Natural killer cell (primary cell): Measurements from ENCODE around the gene PLD1. TPM values are rescaled to one million over a fixed set of nuclear protein-coding genes. Genes with fewer than 3 reads are reported as not detected.

Experiments
- ATAC-seq, 3 donors: fragments of 150-1000 bp in 2 of 3; fragments of 200-7000 bp in 1 of 3; cut with Tn5 transposase; 1 replicate in 1 of 3; 2 replicates in 2 of 3; pipeline ENCODE4 v1.10.0; 2021; ENCODE audit warnings: mild to moderate bottlenecking in 2 of 3, moderate library complexity in 2 of 3
- DNase-seq, 2 donors: peaks; one replicate each; pipeline versions ENCODE4 v3.0.0 to v3.0.0-alpha.2; 2013 to 2021; ENCODE audit warnings: mixed read lengths in 1 of 2
- H3K27ac ChIP-seq: one replicate; pipeline ENCODE4 v1.5.1; 2013; ENCODE audit warnings: mild to moderate bottlenecking, low read length
- H3K27me3 ChIP-seq: one replicate; pipeline ENCODE4 v1.6.1; 2013; ENCODE audit warnings: low read length; ENCODE audit not compliant: control insufficient read depth, insufficient read depth
- H3K36me3 ChIP-seq: one replicate; pipeline ENCODE4 v1.6.1; 2013; ENCODE audit warnings: low read length; ENCODE audit not compliant: control insufficient read depth, insufficient read depth
- H3K4me1 ChIP-seq: one replicate; pipeline ENCODE4 v1.6.1; 2013; ENCODE audit warnings: low read length; ENCODE audit not compliant: control insufficient read depth, insufficient read depth
- H3K4me3 ChIP-seq: one replicate; pipeline ENCODE4 v1.5.1; 2013; ENCODE audit warnings: low read length
- H3K9me3 ChIP-seq: one replicate; pipeline ENCODE4 v1.6.1; 2013; ENCODE audit warnings: low read length; ENCODE audit not compliant: control insufficient read depth, insufficient read depth
- H3K27ac Mint-ChIP-seq, 2 donors: one replicate each; pipeline ENCODE4 v1.8.0; 2022; ENCODE audit warnings: mild to moderate bottlenecking in 2 of 2, mixed read lengths in 2 of 2, moderate library complexity in 1 of 2
- H3K27me3 Mint-ChIP-seq, 2 donors: one replicate each; pipeline ENCODE4 v1.8.0; 2022; ENCODE audit warnings: low read depth in 2 of 2, mixed read lengths in 2 of 2
- H3K36me3 Mint-ChIP-seq: one replicate; pipeline ENCODE4 v1.8.0; 2022; ENCODE audit warnings: mixed read lengths
- H3K4me1 Mint-ChIP-seq, 2 donors: one replicate each; pipeline ENCODE4 v1.8.0; 2022; ENCODE audit warnings: mixed read lengths in 2 of 2
- H3K4me3 Mint-ChIP-seq: one replicate; pipeline ENCODE4 v1.8.0; 2022; ENCODE audit warnings: mild to moderate bottlenecking, moderate library complexity, mixed read lengths
- H3K9me3 Mint-ChIP-seq, 2 donors: one replicate each; pipeline ENCODE4 v1.8.0; 2022; ENCODE audit warnings: mixed read lengths in 2 of 2
- CTCF ChIP-seq: fragments of 200-600 bp; IDR thresholded peaks from one replicate; pipeline ENCODE4 v1.8.0; 2022; ENCODE audit warnings: antibody characterized with exemption
- WGBS: methylation state at CpG from one replicate; pipeline ENCODE4 v1.1.7; 2013; ENCODE audit warnings: missing lambda C conversion rate; ENCODE audit not compliant: insufficient coverage; 5-methylcytosine and 5-hydroxymethylcytosine counted together
- intact Hi-C: fragments of 100-400 bp; cut with micrococcal nuclease; formaldehyde crosslinking; loops from one replicate; pipeline ENCODE4 v1.14.2; 2022
- total RNA-seq, 4 donors: library from RNA; stranded (reverse); fragments of 120-200 nt in 1 of 4; gene quantifications; one replicate each; pipeline versions ENCODE4 v1.2.3 to v1.2.4, GENCODE V29; 2013 to 2022

The PLD1 gene
- total RNA-seq, 3 donors from 2014 or later (not counting 1 experiment from before 2014, with no cell fraction given), result 13.2 to 26.3 (median 17.1) TPM

- ATAC-seq, result no peak
- Histone ChIP-seq H3K36me3 (no peaks in the 10 kb centered on the region), H3K27me3 (peaks cover 6% of the 10 kb centered on the region), H3K4me3 (no peak overlapping the region), H3K9me3 (no peaks in the 10 kb centered on the region), H3K27ac (no peak overlapping the region), H3K4me1 (no peaks in the 10 kb centered on the region)
- Mint-ChIP-seq H3K4me3 (no peak overlapping the region), H3K36me3 (no peaks in the 10 kb centered on the region), H3K27me3 (no peaks in the 10 kb centered on the region), H3K27ac (no peak overlapping the region), H3K4me1 (no peaks in the 10 kb centered on the region), H3K9me3 (no peaks in the 10 kb centered on the region)
- TF ChIP-seq CTCF, result no peak
- no peak for DNase-seq
- intact Hi-C loops, result no loop called here
- 94% methylated on average over 5 of the region's 5 CpGs for WGBS
Observed at GRCh38 chr3:171753025-171753472, 57.2 kb downstream of the PLD1 start.

- H3K9me3 ChIP-seq, result no peaks in the 10 kb centered on the region
- 92% methylated on average over 2 of the region's 2 CpGs for WGBS
- DNase-seq, result no peak
- intact Hi-C loops, result no loop called here
- H3K27ac ChIP-seq, result no peak overlapping the region
- no peaks in the 10 kb centered on the region for H3K36me3 Mint-ChIP-seq
- H3K4me1 ChIP-seq, result no peaks in the 10 kb centered on the region
- no peak for ATAC-seq
- H3K4me1 Mint-ChIP-seq, result peaks cover 3% of the 10 kb centered on the region in 2 donors
- H3K4me3 Mint-ChIP-seq, result no peak overlapping the region
- H3K36me3 ChIP-seq, result no peaks in the 10 kb centered on the region
- no peak for TF ChIP-seq CTCF
- H3K9me3 Mint-ChIP-seq, result no peaks in the 10 kb centered on the region
- H3K4me3 ChIP-seq, result no peak overlapping the region
- H3K27me3 ChIP-seq, result peaks cover 6% of the 10 kb centered on the region
- no peaks in the 10 kb centered on the region for H3K27me3 Mint-ChIP-seq
- H3K27ac Mint-ChIP-seq, result no peak overlapping the region
Observed at GRCh38 chr3:171752329-171752728, 58.0 kb downstream of the PLD1 start.

- Mint-ChIP-seq H3K9me3 (no peaks in the 10 kb centered on the region), H3K4me3 (no peak overlapping the region), H3K27me3 (no peaks in the 10 kb centered on the region), H3K4me1 (peaks cover 11 to 14% of the 10 kb centered on the region in 2 donors), H3K27ac (no peak overlapping the region), H3K36me3 (no peaks in the 10 kb centered on the region)
- intact Hi-C loops, result no loop called here
- H3K4me1 ChIP-seq, result peaks cover 6% of the 10 kb centered on the region
- no peak overlapping the region for H3K4me3 ChIP-seq
- no peaks in the 10 kb centered on the region for H3K36me3 ChIP-seq
- ATAC-seq (no peak), DNase-seq (no peak)
- H3K9me3 ChIP-seq, result no peaks in the 10 kb centered on the region
- peaks cover 2% of the 10 kb centered on the region for H3K27me3 ChIP-seq
- no peak for TF ChIP-seq CTCF
- H3K27ac ChIP-seq, result no peak overlapping the region
- 60% methylated on average over 1 of the region's 1 CpG for WGBS
Observed at GRCh38 chr3:171749124-171749523, 61.2 kb downstream of the PLD1 start.
